ENCODE results near the gene SLC39A10. TPM values are rescaled to one million over a fixed set of nuclear protein-coding genes. Genes with fewer than 3 reads are reported as not detected.

SLC39A10 gene
- total and polyA plus RNA-seq, 9 of the 15 experiments (the other 6 are each of a cell fraction or from before 2014, with no cell fraction given): 12.5 to 40.1 (median 23.1) TPM

- no peak for TF ChIP-seq ZNF280B (CRISPR knock-in tag; IDR thresholded peaks at IDR 0.05)
- TF ChIP-seq RBM14 (IDR thresholded peaks at IDR 0.05; ENCODE audit: borderline replicate concordance, insufficient read depth, low read depth, low read length): peak; percentile 23; the same call in 1 of the 2 replicates
- TF ChIP-seq KAT7 (CRISPR knock-in tag; IDR thresholded peaks at IDR 0.05; ENCODE audit: borderline replicate concordance): 0 out of 2 replicates have a peak, but pooled peaks have one; percentile 23
- TF ChIP-seq ETS2 (tag; IDR thresholded peaks at IDR 0.05; ENCODE audit: borderline replicate concordance, poor library complexity, severe bottlenecking): no peak
- no peak for TF ChIP-seq SMAD1 (IDR thresholded peaks at IDR 0.05; ENCODE audit: low read depth, low read length, partially characterized antibody)
- TF ChIP-seq SMARCB1 (IDR thresholded peaks at IDR 0.05; ENCODE audit: insufficient read length, low read depth): no peak
- no peak for TF ChIP-seq SRSF7 (optimal IDR thresholded peaks at IDR 0.05; ENCODE audit: low read depth, low read length)
- peak; percentile 78 for TF ChIP-seq MYC (IDR thresholded peaks at IDR 0.05; ENCODE audit: low read depth, low read length)
- TF ChIP-seq MYC (CRISPR knock-in tag; IDR thresholded peaks at IDR 0.05; ENCODE audit: borderline replicate concordance, low read depth): no peak
- TF ChIP-seq RBFOX2 (IDR thresholded peaks at IDR 0.05; ENCODE audit: low read depth, low read length): peak; percentile 92
- peak; percentile 31; the same call in 1 of the 2 replicates for TF ChIP-seq GTF2E2 (tag; IDR thresholded peaks at IDR 0.05)
- TF ChIP-seq ZBTB26 (CRISPR knock-in tag; IDR thresholded peaks at IDR 0.05): no peak
- peak; percentile 88 for TF ChIP-seq USF1 (CRISPR knock-in tag; IDR thresholded peaks at IDR 0.05)
- TF ChIP-seq ZNF134 (CRISPR knock-in tag; conservative IDR thresholded peaks at IDR 0.05): no peak
- no peak for TF ChIP-seq ZNF398 (CRISPR knock-in tag; IDR thresholded peaks at IDR 0.05)
- TF ChIP-seq ZNF830 (CRISPR knock-in tag; IDR thresholded peaks at IDR 0.05): no peak
- no peak for TF ChIP-seq HBP1 (CRISPR knock-in tag; IDR thresholded peaks at IDR 0.05)
- no peak for TF ChIP-seq ELK1 (CRISPR knock-in tag; IDR thresholded peaks at IDR 0.05)
Measured at GRCh38 chr2:195657634-195658540, 861 bp downstream of the SLC39A10 start (continued).

All from K562 (cell line).